ENCODE data around the gene C5orf63.

Gene C5orf63

GRCh38 chr5:127001621-127002296 lies 71.5 kb downstream of the C5orf63 start:
- TF ChIP-seq POLR2A (IDR thresholded peaks at IDR 0.05; ENCODE audit: low read depth, low read length) (no peak), POLR2AphosphoS5 (IDR thresholded peaks at IDR 0.05; ENCODE audit: low read depth, low read length) (no peak), PAX5 (IDR thresholded peaks at IDR 0.05; ENCODE audit: insufficient read depth, low read length, severe bottlenecking) (no peak), POU2F2 (IDR thresholded peaks at IDR 0.05; ENCODE audit: low read depth, low read length) (no peak), TAF1 (IDR thresholded peaks at IDR 0.05; ENCODE audit: low read depth, low read length) (no peak), SPI1 (IDR thresholded peaks at IDR 0.05; ENCODE audit: low read depth, low read length) (no peak)
- FAIRE-seq (no peak), DNase-seq (ENCODE audit: insufficient read length, low spot score) (no peak)

Data from GM12891 (cell line).